ENCODE data around the gene CAMLG. TPM values are rescaled to one million over a fixed set of nuclear protein-coding genes. Genes with fewer than 3 reads are reported as not detected.

CAMLG gene
- total and polyA plus RNA-seq, 2 of the 13 experiments (the other 11 are each of a cell fraction or from before 2014, with no cell fraction given) = 14.2 to 19.8 TPM

DNA sequence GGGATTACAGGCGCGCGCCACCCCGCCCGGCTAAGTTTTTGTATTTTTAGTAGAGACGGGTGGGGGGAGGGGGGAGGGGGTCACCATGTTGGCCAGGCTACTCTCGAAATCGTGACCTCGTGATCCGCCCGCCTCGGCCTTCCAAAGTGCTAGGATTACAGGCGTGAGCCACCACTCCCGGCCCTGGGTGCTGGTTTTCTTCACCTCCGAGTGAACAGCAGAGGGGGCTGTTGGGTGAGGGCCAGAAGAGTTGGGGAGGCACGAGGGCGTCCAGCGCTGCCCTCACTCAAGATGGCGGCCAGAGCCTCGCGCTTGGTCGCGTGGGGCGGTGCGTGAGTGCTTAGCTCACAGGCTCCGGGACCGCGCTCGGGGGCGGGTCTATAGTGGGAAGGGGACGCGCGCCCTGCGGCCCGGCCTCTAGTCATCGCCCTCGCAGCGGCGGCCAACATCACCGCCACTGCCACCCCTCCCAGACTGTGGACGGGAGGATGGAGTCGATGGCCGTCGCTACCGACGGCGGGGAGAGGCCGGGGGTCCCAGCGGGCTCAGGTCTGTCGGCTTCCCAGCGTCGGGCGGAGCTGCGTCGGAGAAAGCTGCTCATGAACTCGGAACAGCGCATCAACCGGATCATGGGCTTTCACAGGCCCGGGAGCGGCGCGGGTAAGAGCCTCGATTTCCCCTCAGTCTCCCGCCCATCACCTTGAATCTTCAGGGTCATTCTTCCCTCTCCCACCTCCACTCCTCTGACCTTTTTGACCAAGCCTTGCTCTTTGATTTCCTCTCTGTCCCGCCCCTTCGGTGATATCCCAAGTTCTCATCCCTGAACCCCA, at the start of gene CAMLG (continued):
- TF ChIP-seq, protein P1, sequence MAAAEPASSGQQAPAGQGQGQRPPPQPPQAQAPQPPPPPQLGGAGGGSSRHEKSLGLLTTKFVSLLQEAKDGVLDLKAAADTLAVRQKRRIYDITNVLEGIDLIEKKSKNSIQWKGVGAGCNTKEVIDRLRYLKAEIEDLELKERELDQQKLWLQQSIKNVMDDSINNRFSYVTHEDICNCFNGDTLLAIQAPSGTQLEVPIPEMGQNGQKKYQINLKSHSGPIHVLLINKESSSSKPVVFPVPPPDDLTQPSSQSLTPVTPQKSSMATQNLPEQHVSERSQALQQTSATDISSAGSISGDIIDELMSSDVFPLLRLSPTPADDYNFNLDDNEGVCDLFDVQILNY (CRISPR knock-in tag; conservative IDR thresholded peaks at IDR 0.05) = 0 out of 2 replicates have a peak, but pooled peaks have one; percentile 44
- TF ChIP-seq FOXP1 (IDR thresholded peaks at IDR 0.05) (no peak), FOXP1 (CRISPR knock-in tag; IDR thresholded peaks at IDR 0.05) (peak; percentile 33; the same call in 1 of the 2 replicates), U2AF1 (optimal IDR thresholded peaks at IDR 0.05; ENCODE audit: low read depth, low read length) (peak; percentile 59), ZMYM3 (CRISPR knock-in tag; IDR thresholded peaks at IDR 0.05) (peak; percentile 69; the same call in 1 of the 2 replicates), CC2D1A (CRISPR knock-in tag; IDR thresholded peaks at IDR 0.05) (no peak), ASH2L (IDR thresholded peaks at IDR 0.05; ENCODE audit: insufficient read length, low read depth, low read length) (peak; percentile 69), MTA3 (CRISPR knock-in tag; IDR thresholded peaks at IDR 0.05) (no peak), MED13 (CRISPR knock-in tag; IDR thresholded peaks at IDR 0.05) (no peak; the same call in 1 of the 2 replicates), NFIB (CRISPR knock-in tag; IDR thresholded peaks at IDR 0.05; ENCODE audit: borderline replicate concordance) (no peak), ETV5 (CRISPR knock-in tag; IDR thresholded peaks at IDR 0.05; ENCODE audit: borderline replicate concordance) (peak; percentile 61), GTF2F1 (IDR thresholded peaks at IDR 0.05; ENCODE audit: low read length) (no peak), ZNF562 (CRISPR knock-in tag; IDR thresholded peaks at IDR 0.05; ENCODE audit: borderline replicate concordance) (no peak), STAG1 (CRISPR knock-in tag; IDR thresholded peaks at IDR 0.05) (peak; percentile 82), EHMT2 (IDR thresholded peaks at IDR 0.05; ENCODE audit: borderline replicate concordance, low read depth, low read length) (no peak; the same call in 1 of the 2 replicates), ZNF737 (CRISPR knock-in tag; IDR thresholded peaks at IDR 0.05; ENCODE audit: borderline replicate concordance) (no peak), NR2F2 (IDR thresholded peaks at IDR 0.05; ENCODE audit: borderline replicate concordance, low read depth) (no peak), IKZF1 (IDR thresholded peaks at IDR 0.05) (no peak), ZKSCAN1 (IDR thresholded peaks at IDR 0.05; ENCODE audit: low read length) (no peak)
- TF ChIP-seq, protein P2, sequence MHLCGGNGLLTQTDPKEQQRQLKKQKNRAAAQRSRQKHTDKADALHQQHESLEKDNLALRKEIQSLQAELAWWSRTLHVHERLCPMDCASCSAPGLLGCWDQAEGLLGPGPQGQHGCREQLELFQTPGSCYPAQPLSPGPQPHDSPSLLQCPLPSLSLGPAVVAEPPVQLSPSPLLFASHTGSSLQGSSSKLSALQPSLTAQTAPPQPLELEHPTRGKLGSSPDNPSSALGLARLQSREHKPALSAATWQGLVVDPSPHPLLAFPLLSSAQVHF (CRISPR knock-in tag; IDR thresholded peaks at IDR 0.05) = no peak
- TF ChIP-seq, protein P3, sequence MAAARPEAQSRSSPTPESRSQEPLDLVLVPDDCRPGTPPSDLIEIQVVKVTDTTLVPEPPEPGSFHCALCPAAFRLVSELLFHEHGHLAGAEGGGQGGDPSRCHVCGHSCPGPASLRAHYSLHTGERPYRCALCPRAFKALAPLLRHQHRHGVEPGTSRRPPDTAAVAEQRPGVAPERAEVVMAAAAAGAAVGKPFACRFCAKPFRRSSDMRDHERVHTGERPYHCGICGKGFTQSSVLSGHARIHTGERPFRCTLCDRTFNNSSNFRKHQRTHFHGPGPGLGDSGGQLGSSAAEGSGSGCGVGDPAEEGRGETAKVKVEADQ (CRISPR knock-in tag; IDR thresholded peaks at IDR 0.05; ENCODE audit: borderline replicate concordance) = peak; percentile 49; the same call in 1 of the 2 replicates
- TF ChIP-seq, protein P4, sequence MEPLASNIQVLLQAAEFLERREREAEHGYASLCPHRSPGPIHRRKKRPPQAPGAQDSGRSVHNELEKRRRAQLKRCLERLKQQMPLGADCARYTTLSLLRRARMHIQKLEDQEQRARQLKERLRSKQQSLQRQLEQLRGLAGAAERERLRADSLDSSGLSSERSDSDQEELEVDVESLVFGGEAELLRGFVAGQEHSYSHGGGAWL (CRISPR knock-in tag; IDR thresholded peaks at IDR 0.05) = peak; percentile 80
- TF ChIP-seq, protein P5, sequence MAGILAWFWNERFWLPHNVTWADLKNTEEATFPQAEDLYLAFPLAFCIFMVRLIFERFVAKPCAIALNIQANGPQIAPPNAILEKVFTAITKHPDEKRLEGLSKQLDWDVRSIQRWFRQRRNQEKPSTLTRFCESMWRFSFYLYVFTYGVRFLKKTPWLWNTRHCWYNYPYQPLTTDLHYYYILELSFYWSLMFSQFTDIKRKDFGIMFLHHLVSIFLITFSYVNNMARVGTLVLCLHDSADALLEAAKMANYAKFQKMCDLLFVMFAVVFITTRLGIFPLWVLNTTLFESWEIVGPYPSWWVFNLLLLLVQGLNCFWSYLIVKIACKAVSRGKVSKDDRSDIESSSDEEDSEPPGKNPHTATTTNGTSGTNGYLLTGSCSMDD (CRISPR knock-in tag; IDR thresholded peaks at IDR 0.05) = no peak
- TF ChIP-seq, protein P6, sequence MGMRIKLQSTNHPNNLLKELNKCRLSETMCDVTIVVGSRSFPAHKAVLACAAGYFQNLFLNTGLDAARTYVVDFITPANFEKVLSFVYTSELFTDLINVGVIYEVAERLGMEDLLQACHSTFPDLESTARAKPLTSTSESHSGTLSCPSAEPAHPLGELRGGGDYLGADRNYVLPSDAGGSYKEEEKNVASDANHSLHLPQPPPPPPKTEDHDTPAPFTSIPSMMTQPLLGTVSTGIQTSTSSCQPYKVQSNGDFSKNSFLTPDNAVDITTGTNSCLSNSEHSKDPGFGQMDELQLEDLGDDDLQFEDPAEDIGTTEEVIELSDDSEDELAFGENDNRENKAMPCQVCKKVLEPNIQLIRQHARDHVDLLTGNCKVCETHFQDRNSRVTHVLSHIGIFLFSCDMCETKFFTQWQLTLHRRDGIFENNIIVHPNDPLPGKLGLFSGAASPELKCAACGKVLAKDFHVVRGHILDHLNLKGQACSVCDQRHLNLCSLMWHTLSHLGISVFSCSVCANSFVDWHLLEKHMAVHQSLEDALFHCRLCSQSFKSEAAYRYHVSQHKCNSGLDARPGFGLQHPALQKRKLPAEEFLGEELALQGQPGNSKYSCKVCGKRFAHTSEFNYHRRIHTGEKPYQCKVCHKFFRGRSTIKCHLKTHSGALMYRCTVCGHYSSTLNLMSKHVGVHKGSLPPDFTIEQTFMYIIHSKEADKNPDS (CRISPR knock-in tag; IDR thresholded peaks at IDR 0.05) = 0 out of 2 replicates have a peak, but pooled peaks have one; percentile 51
